HG03571 (cell line): Measurements from ENCODE around the gene GPR84.
"Not testable (repeated sequence)": the region's sequence is repeated elsewhere in the genome, so short reads cannot be mapped to it uniquely, and the experiment has no call there.

Experiments
- ATAC-seq: cut with Tn5 transposase; IDR thresholded peaks from one replicate; pipeline ENCODE4 v1.9.1; 2021; ENCODE audit not compliant: unreplicated experiment

Gene GPR84

DNA sequence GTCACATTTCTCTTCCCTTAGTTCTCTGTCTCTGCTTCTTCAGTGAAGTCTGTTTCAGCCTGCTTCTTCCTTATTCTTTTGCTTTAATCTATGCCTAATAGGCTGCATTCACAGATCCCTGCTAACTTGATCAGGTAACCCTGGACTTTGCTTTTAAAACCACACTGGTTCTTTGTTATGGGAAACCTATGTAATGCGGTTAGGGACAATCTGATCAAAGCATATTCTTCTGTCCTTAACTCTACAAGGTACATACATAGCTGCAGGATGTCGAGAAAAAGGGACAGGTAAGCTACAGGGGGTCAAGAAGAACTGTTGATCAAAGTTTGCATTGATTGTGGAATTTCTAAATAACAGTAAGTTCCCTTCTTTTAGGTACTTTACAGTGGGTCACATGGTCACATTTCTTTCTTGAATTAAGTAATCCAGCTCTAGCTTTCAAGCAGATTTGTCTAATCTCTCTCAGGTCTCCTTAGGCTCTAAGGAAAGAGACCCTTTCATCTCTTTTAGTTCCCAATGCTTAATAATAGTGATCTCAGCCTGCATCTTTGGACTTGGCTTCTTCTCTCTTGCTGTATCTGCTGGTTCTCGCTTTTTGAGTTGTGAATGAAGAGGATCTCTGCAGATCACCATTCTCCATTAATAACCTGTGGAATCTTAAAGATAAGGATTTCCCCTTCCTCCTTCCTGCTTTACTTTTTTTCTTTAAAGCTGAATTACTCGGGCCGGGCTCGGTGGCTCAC lies 35.5 kb downstream of the GPR84 start:
- ATAC-seq = no peak

DNA sequence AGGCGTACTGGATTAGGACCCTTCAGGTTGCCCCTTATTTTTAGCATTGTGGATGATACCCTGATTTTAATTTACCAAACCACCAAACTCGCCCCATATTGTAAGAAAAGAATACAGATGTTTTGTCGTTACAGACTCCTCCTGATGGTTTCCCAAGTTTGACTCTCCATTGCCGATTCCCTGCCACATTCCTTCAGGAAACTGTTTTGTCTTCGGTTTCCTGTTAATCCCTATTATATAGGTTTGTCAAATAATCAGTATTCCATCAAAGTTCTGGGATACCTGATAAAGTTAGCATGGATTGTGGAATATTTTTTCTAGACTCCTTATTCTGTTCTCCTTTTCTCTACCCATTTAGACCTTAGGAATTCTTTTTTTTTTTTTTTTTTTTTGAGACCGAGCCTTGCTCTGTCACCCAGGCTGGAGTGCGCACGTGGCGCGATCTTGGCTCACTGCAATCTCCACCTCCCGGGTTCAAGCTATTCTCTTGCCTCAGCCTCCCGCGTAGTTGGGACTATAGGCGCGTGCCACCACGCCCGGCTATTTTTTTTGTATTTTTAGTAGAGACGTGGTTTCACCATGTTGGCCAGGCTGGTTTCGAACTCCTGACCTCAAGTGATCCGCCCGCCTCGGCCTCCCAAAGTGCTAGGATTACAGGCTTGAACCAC lies 38.7 kb downstream of the GPR84 start:
- not testable (repeated sequence) for ATAC-seq

DNA sequence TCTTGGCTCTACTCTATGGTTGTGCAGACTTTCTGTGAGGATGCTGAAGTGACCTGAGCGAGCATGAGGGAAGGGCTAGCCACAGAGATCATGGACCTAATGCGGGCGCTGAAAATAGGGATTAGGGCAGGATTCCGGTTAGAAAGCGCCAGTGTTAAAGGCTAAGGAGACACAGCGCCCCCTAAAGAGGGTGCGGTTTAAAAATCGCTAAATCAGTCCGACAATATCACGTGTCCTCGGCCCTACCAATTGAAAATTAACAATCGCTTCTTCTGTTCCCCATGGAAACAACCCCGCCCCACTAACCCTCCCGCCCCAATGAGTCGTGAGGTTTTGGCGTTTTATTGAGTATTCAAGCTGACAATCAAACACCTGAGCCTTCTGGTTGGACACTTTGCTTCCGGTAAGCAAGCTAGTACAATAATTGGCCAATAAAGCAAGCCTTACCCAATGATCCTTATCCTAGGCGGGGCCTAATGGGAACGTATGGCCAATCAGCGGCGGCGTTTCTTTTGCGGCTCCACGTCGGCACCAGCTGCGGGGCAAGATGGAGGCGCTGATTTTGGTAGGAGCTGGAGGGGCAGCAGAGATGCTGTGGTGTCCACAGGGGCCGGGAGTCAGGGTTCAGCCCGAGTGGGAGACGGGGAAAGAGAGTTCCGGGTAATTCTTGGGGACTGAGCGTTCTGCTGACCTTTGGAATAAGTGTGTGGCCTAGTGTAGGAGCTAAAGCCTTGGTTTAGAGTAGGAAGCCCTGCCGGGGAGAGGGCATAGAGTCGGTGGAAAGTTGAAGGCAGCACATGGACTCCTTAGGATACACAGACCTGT lies 39.5 kb downstream of the GPR84 start, which contains the start of gene COPZ1:
COPZ1 (plus strand) TSS at position 515 of the 825 bp plus-strand sequence; CDS start at position 548, 33 bp downstream.
- ATAC-seq = peak; percentile 99

DNA sequence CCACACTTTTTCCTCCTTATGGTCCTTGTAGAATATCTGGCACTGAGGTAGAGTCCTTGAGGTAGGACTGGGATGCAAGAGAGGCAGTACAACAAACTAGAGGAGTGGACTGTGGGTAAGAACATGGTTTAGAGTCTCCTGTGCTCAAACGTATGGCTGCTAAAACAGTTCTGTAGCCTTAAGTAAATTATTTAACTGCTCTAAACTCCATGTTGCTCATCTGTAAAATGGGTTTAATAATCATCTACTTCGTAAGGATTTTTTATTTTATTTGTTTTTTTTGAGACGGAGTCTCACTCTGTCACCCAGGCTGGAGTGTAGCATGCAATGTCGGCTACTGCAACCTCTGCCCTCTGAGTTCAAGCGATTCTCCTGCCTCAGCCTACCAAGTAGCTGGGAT lies 42.9 kb downstream of the GPR84 start:
- ATAC-seq = no peak
